WTC11 (cell line): Measurements from ENCODE around the gene SAXO2. TPM values are rescaled to one million over a fixed set of nuclear protein-coding genes. Genes with fewer than 3 reads are reported as not detected.
"Not testable (repeated sequence)": the region's sequence is repeated elsewhere in the genome, so short reads cannot be mapped to it uniquely, and the experiment has no call there.

Experiments
- ATAC-seq: fragments of 200-7000 bp; cut with Tn5 transposase; 2 replicates; pipeline ENCODE4 v1.10.0; 2021; ENCODE audit warnings: mild to moderate bottlenecking, moderate library complexity
- CTCF ChIA-PET: fragments of 300-600 bp; sonication (Branson Sonifier 250); formaldehyde crosslinking; loops from one replicate; lab custom pipeline; 2021; ENCODE audit warnings: antibody characterized with exemption; lab: Charles Lee
- POLR2A ChIA-PET: fragments of 350-600 bp; sonication (Branson Sonifier 250); formaldehyde crosslinking; loops from one replicate; lab custom pipeline; 2021; ENCODE audit warnings: antibody characterized with exemption; lab: Charles Lee
- DNase-seq: peaks from one replicate; pipeline ENCODE4 v3.0.0; 2021; ENCODE audit warnings: low spot score
- H3K27ac Mint-ChIP-seq: 2 replicates; pipeline ENCODE4 v1.8.0; 2021; ENCODE audit warnings: mixed read lengths
- H3K27me3 Mint-ChIP-seq: 2 replicates; pipeline ENCODE4 v1.8.0; 2021; ENCODE audit warnings: low read depth, mild to moderate bottlenecking, moderate library complexity, mixed read lengths
- H3K36me3 Mint-ChIP-seq: 2 replicates; pipeline ENCODE4 v1.8.0; 2021; ENCODE audit warnings: mixed read lengths
- H3K4me1 Mint-ChIP-seq: 2 replicates; pipeline ENCODE4 v1.8.0; 2022; ENCODE audit warnings: mixed read lengths
- H3K4me3 Mint-ChIP-seq: 2 replicates; pipeline ENCODE4 v1.8.0; 2021; ENCODE audit warnings: mild to moderate bottlenecking, moderate library complexity, mixed read lengths
- H3K9me3 Mint-ChIP-seq: 2 replicates; pipeline ENCODE4 v1.8.0; 2021; ENCODE audit warnings: mixed read lengths
- CREB1 ChIP-seq: sonication (generic); formaldehyde crosslinking; IDR thresholded peaks from 2 replicates; pipeline ENCODE4 v1.8.0; 2023; ENCODE audit warnings: mild to moderate bottlenecking, missing genetic modification reagents
- E2F5 ChIP-seq: sonication (generic); formaldehyde crosslinking; IDR thresholded peaks from 2 replicates; pipeline ENCODE4 v1.8.1; 2022; ENCODE audit warnings: mild to moderate bottlenecking, moderate library complexity, missing genetic modification reagents
- ELF4 ChIP-seq: sonication (generic); formaldehyde crosslinking; IDR thresholded peaks from 2 replicates; pipeline ENCODE4 v1.8.1; 2022; ENCODE audit warnings: low read depth, mild to moderate bottlenecking, moderate library complexity, missing genetic modification reagents
- ETV6 ChIP-seq: sonication (generic); formaldehyde crosslinking; IDR thresholded peaks from 2 replicates; pipeline ENCODE4 v1.8.1; 2022; ENCODE audit warnings: mild to moderate bottlenecking, missing genetic modification reagents
- HMGA2 ChIP-seq: fragments of 250-450 bp; sonication (Bioruptor Pico); IDR thresholded peaks from 2 replicates; pipeline ENCODE4 v1.4.0; 2021; ENCODE audit warnings: mild to moderate bottlenecking, moderate library complexity
- MXD4 ChIP-seq: fragments of 250-450 bp; sonication (Bioruptor Pico); IDR thresholded peaks from 2 replicates; pipeline ENCODE4 v1.8.0; 2021; ENCODE audit warnings: mild to moderate bottlenecking, moderate library complexity, borderline replicate concordance
- OVOL2 ChIP-seq: fragments of 250-450 bp; sonication (Bioruptor Pico); IDR thresholded peaks from 2 replicates; pipeline ENCODE4 v1.9.0; 2021; ENCODE audit warnings: mild to moderate bottlenecking, borderline replicate concordance
- PRDM15 ChIP-seq: sonication (generic); formaldehyde crosslinking; IDR thresholded peaks from 2 replicates; pipeline ENCODE4 v1.8.0; 2022; ENCODE audit warnings: missing genetic modification reagents
- ZNF121 ChIP-seq: sonication (generic); formaldehyde crosslinking; IDR thresholded peaks from 2 replicates; pipeline ENCODE4 v1.8.0; 2023; ENCODE audit warnings: missing genetic modification reagents
- ZNF423 ChIP-seq: fragments of 250-450 bp; sonication (Bioruptor Pico); IDR thresholded peaks from 2 replicates; pipeline ENCODE4 v2.1.2; 2022; ENCODE audit warnings: mild to moderate bottlenecking, moderate library complexity
- total RNA-seq: library from RNA; stranded (reverse); gene quantifications from 3 replicates; pipeline ENCODE4 v1.2.3, GENCODE V29; 2021
- TF ChIP-seq, protein P1 (sequence below): sonication (generic); formaldehyde crosslinking; conservative IDR thresholded peaks from 2 replicates; pipeline ENCODE4 v1.8.1; 2022; ENCODE audit warnings: mild to moderate bottlenecking, missing genetic modification reagents
- TF ChIP-seq, protein P2 (sequence below): sonication (generic); formaldehyde crosslinking; IDR thresholded peaks from 2 replicates; pipeline ENCODE4 v1.8.1; 2022; ENCODE audit warnings: missing genetic modification reagents, borderline replicate concordance
- TF ChIP-seq, protein P3 (sequence below): sonication (generic); formaldehyde crosslinking; IDR thresholded peaks from 2 replicates; pipeline ENCODE4 v1.8.1; 2023; ENCODE audit warnings: mild to moderate bottlenecking, missing genetic modification reagents, moderate library complexity

SAXO2 gene
- total RNA-seq, 1 experiment from 2014 or later = 2.7 TPM

- H3K4me1 Mint-ChIP-seq, H3K36me3 Mint-ChIP-seq, H3K27me3 Mint-ChIP-seq, POLR2A ChIA-PET, ATAC-seq, CTCF ChIA-PET, H3K4me3 Mint-ChIP-seq, H3K27ac Mint-ChIP-seq, DNase-seq: not testable (repeated sequence)
- peaks cover 11% of the 10 kb centered on the region for H3K9me3 Mint-ChIP-seq
Measured at GRCh38 chr15:82286475-82286874, 23.9 kb downstream of the SAXO2 start.

DNA sequence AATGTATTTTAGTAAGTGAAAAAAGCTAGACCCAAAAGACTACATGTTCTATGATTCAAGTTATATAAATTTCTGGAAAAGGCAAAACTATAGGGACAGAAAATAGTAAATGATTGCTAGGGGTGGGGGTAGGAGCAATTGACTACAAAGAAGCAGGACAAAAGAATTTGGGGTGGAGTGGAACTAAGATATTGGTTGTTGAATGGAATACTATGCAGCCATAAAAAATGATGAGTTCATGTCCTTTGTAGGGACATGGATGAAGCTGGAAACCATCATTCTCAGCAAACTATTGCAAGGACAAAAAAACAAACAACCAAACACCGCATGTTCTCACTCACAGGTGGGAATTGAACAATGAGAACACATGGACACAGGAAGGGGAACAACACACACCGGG, 25.6 kb downstream of the SAXO2 start:
- H3K36me3 Mint-ChIP-seq, CTCF ChIA-PET, H3K4me1 Mint-ChIP-seq, H3K4me3 Mint-ChIP-seq, H3K27me3 Mint-ChIP-seq, H3K27ac Mint-ChIP-seq, ATAC-seq, DNase-seq, POLR2A ChIA-PET: not testable (repeated sequence)
- H3K9me3 Mint-ChIP-seq = peaks cover 11% of the 10 kb centered on the region

DNA sequence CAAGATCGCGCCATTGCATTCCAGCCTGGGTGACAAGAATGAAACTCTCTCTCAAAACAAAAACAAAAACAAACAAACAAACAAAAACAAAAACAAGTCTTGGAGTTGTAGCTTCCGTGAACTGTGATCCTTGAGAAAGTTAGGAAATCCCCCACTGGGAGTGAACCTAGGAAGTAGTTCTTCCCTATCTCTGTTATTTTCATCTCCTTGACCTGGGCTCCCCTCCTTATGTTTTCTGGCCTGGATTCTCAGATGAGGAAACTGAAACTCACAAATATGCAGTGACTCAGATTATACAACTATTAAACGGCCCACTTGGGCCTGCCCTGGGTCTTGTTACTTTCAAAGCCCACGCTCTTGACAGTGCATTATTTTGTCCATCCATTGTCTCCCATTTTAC, 29.7 kb downstream of the SAXO2 start:
- H3K27me3 Mint-ChIP-seq = no peaks in the 10 kb centered on the region; the same call in 1 of the 2 replicates
- no peak overlapping the region for H3K27ac Mint-ChIP-seq
- peaks cover 6% of the 10 kb centered on the region for H3K4me1 Mint-ChIP-seq
- ATAC-seq (no peak), DNase-seq (no peak)
- H3K36me3 Mint-ChIP-seq = peaks cover 4% of the 10 kb centered on the region; the same call in 1 of the 2 replicates
- peaks cover 11% of the 10 kb centered on the region for H3K9me3 Mint-ChIP-seq
- TF ChIP-seq ZNF121 = no peak
- TF ChIP-seq, protein P1, sequence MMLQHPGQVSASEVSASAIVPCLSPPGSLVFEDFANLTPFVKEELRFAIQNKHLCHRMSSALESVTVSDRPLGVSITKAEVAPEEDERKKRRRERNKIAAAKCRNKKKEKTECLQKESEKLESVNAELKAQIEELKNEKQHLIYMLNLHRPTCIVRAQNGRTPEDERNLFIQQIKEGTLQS (CRISPR knock-in tag) = no peak
- TF ChIP-seq MXD4 (CRISPR knock-in tag) = no peak
- no peak for TF ChIP-seq HMGA2 (CRISPR knock-in tag)
- no peak for TF ChIP-seq ETV6 (CRISPR knock-in tag)
- TF ChIP-seq PRDM15 = no peak
- TF ChIP-seq E2F5 (CRISPR knock-in tag) = no peak
- TF ChIP-seq ELF4 (CRISPR knock-in tag) = no peak
- TF ChIP-seq OVOL2 (CRISPR knock-in tag) = no peak
- TF ChIP-seq, protein P2, sequence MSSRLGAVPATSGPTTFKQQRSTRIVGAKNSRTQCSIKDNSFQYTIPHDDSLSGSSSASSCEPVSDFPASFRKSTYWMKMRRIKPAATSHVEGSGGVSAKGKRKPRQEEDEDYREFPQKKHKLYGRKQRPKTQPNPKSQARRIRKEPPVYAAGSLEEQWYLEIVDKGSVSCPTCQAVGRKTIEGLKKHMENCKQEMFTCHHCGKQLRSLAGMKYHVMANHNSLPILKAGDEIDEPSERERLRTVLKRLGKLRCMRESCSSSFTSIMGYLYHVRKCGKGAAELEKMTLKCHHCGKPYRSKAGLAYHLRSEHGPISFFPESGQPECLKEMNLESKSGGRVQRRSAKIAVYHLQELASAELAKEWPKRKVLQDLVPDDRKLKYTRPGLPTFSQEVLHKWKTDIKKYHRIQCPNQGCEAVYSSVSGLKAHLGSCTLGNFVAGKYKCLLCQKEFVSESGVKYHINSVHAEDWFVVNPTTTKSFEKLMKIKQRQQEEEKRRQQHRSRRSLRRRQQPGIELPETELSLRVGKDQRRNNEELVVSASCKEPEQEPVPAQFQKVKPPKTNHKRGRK (CRISPR knock-in tag) = no peak
- TF ChIP-seq CREB1 (CRISPR knock-in tag) = no peak
- TF ChIP-seq, all 79 proteins: peak for 0
- ChIA-PET POLR2A (no interaction called here), CTCF (no interaction called here)
- no peak overlapping the region for H3K4me3 Mint-ChIP-seq

- DNase-seq (no peak), ATAC-seq (peak; percentile 80)
- Mint-ChIP-seq H3K4me1 (peaks cover 6% of the 10 kb centered on the region), H3K27ac (no peak overlapping the region), H3K27me3 (no peaks in the 10 kb centered on the region; the same call in 1 of the 2 replicates), H3K4me3 (no peak overlapping the region), H3K36me3 (no peaks in the 10 kb centered on the region), H3K9me3 (peaks cover under 1% of the 10 kb centered on the region; the same call in 1 of the 2 replicates)
- peak; percentile 85 for TF ChIP-seq ZNF423
- TF ChIP-seq, protein P3, sequence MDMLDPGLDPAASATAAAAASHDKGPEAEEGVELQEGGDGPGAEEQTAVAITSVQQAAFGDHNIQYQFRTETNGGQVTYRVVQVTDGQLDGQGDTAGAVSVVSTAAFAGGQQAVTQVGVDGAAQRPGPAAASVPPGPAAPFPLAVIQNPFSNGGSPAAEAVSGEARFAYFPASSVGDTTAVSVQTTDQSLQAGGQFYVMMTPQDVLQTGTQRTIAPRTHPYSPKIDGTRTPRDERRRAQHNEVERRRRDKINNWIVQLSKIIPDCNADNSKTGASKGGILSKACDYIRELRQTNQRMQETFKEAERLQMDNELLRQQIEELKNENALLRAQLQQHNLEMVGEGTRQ = no peak
- CTCF ChIA-PET = interaction anchor here (0.6 kb wide), 1 partner anchor 9 kb away, joined by 4 read pairs; no protein-coding TSS in a partner anchor
- POLR2A ChIA-PET = no interaction called here
Measured at GRCh38 chr15:82294061-82294690, 31.6 kb downstream of the SAXO2 start.
